Measurements from ENCODE around the gene CRYGC. TPM values are rescaled to one million over a fixed set of nuclear protein-coding genes. Genes with fewer than 3 reads are reported as not detected.

CRYGC gene
- total RNA-seq, 3 donors from 2014 or later = not detected

DNA sequence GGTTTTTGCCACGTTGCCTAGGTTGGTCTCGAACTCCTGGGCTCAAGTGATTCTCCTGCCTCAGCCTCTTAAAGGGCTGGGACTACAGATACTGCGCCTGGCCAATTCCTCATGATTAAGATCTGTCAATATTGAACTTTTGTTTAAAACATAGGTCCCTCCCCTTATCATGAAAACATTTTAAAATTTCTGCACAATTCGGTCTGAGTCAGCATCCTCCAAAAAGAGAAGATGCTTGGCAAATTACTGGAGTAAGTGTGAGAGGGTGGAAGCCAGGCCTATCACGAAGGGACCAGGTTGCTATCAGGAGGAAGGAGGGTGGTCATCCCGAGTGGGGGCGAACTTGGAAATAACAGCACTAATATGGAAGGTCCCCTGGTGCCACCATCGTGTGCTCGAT is 44.5 kb upstream of the CRYGC start:
- TF ChIP-seq, protein P1, sequence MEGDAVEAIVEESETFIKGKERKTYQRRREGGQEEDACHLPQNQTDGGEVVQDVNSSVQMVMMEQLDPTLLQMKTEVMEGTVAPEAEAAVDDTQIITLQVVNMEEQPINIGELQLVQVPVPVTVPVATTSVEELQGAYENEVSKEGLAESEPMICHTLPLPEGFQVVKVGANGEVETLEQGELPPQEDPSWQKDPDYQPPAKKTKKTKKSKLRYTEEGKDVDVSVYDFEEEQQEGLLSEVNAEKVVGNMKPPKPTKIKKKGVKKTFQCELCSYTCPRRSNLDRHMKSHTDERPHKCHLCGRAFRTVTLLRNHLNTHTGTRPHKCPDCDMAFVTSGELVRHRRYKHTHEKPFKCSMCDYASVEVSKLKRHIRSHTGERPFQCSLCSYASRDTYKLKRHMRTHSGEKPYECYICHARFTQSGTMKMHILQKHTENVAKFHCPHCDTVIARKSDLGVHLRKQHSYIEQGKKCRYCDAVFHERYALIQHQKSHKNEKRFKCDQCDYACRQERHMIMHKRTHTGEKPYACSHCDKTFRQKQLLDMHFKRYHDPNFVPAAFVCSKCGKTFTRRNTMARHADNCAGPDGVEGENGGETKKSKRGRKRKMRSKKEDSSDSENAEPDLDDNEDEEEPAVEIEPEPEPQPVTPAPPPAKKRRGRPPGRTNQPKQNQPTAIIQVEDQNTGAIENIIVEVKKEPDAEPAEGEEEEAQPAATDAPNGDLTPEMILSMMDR (IDR thresholded peaks at IDR 0.05) = no peak
- TF ChIP-seq POLR2AphosphoS5 (IDR thresholded peaks at IDR 0.05) = no peak
- TF ChIP-seq POLR2A (IDR thresholded peaks at IDR 0.05) = no peak
- Histone ChIP-seq H3K9me3 (no peaks in the 10 kb centered on the region), H3K27me3 (no peaks in the 10 kb centered on the region), H3K4me3 (no peak overlapping the region), H3K36me3 (no peaks in the 10 kb centered on the region), H3K27ac (no peak overlapping the region), H3K4me1 (no peaks in the 10 kb centered on the region)
- intact Hi-C loops (cut with DNase I; ENCODE audit: low total_unique reads) = no loop called here
- DNase-seq (ENCODE audit: low spot score in 2 of 2) = no peak

DNA sequence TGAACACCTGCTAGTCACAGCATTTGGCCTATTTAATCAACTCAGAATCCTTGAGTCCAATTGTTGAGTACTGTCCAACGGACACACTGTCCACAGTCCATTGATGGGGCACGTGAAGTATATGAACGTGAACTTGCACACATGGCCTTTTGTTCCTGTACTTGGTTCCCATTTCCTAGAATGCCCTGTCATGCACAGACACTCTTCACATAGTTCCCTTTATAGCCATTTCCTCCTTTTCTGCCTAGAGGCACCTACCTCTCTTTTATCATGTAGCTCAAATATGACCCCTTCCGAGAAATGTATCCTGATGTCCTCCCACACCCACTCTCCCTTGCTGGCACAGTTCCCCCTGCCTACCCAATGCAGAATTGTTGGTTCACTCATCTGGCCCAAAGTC is 42.5 kb upstream of the CRYGC start:
- intact Hi-C loops (cut with DNase I; ENCODE audit: low total_unique reads) = no loop called here
- no peak overlapping the region for H3K27ac ChIP-seq
- no peaks in the 10 kb centered on the region for H3K4me1 ChIP-seq
- H3K36me3 ChIP-seq = no peaks in the 10 kb centered on the region
- DNase-seq (ENCODE audit: low spot score in 2 of 2) = no peak
- no peak overlapping the region for H3K4me3 ChIP-seq
- H3K27me3 ChIP-seq = no peaks in the 10 kb centered on the region
- TF ChIP-seq, protein P1 (IDR thresholded peaks at IDR 0.05) = no peak
- H3K9me3 ChIP-seq = no peaks in the 10 kb centered on the region

DNA sequence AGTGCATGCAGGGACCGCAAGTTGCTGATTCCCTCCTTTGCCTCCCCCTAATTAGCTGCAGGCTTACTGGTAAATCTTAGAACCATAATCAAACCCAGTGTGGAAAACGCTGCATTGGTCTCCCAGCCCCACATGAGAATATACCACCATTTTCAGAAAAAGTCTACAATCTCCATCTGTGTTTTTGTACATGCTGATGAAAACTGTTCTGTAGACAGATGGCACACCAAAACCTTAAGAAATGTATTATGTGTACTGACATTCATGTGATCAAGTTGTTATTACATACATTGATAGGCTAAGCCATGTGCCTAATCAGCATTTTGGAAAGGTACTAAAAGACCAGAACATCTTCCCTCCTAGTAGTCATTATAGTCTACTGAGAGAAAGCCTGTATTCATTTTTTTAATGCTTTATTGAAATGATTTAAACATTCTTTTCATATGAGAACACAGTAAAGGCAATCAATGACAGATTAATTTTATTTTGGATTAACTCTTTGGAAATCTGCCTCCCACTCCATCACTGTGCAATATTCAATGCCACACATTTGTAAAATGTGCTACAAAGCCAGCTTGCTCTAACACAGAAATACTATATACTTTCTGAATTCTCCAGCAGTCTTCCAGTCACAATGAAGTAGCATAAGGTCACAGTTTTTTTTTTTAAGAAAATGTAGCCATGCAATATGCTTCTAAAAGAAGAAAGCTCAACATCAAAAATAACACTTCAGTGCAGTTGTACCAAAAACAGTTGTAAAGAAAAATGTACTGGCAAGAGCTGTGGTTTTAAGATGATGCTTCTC is 35.5 kb upstream of the CRYGC start:
- intact Hi-C loops (cut with DNase I; ENCODE audit: low total_unique reads) = no loop called here
- TF ChIP-seq POLR2A (IDR thresholded peaks at IDR 0.05) (no peak), POLR2AphosphoS5 (IDR thresholded peaks at IDR 0.05) (no peak)
- TF ChIP-seq, protein P1 (IDR thresholded peaks at IDR 0.05) = no peak
- no peak for DNase-seq (ENCODE audit: low spot score in 2 of 2)
- Histone ChIP-seq H3K36me3 (no peaks in the 10 kb centered on the region), H3K27me3 (no peaks in the 10 kb centered on the region), H3K27ac (no peak overlapping the region), H3K9me3 (no peaks in the 10 kb centered on the region), H3K4me3 (no peak overlapping the region), H3K4me1 (no peaks in the 10 kb centered on the region)

DNA sequence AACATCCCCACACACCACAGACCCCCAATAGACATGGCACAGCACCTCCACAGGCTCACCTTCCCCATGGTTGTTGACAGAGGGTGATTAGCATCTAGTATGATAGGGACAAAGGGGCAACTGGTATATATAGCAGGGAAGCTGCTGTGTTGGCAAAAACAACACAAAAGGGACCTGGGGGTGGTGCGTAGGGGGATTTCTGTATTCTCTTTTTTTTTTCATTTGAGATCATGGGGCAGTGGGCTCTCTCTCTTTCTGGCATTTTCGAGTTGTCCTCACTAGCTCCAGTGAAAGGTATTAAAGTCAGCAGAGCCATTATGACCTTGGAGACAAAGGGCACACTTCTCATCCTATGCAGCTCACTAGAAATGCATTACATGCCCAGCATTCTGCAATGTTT is 33.9 kb upstream of the CRYGC start, which contains the start of gene CRYGA:
CRYGA (minus strand) TSS at position 101 of the 400 bp plus-strand sequence; CDS start at position 68, 33 bp downstream.
- Histone ChIP-seq H3K9me3 (no peaks in the 10 kb centered on the region), H3K27ac (no peak within 1 kb of the TSS), H3K36me3 (no peaks in the 10 kb centered on the region), H3K4me1 (no peaks in the 10 kb centered on the region), H3K27me3 (no peaks in the 10 kb centered on the region), H3K4me3 (no peak within 1 kb of the TSS)
- intact Hi-C loops (cut with DNase I; ENCODE audit: low total_unique reads) = no loop called here
- DNase-seq (ENCODE audit: low spot score in 2 of 2) = no peak
- TF ChIP-seq POLR2A (IDR thresholded peaks at IDR 0.05) (no peak), POLR2AphosphoS5 (IDR thresholded peaks at IDR 0.05) (no peak)
- TF ChIP-seq, protein P1 (IDR thresholded peaks at IDR 0.05) = no peak

DNA sequence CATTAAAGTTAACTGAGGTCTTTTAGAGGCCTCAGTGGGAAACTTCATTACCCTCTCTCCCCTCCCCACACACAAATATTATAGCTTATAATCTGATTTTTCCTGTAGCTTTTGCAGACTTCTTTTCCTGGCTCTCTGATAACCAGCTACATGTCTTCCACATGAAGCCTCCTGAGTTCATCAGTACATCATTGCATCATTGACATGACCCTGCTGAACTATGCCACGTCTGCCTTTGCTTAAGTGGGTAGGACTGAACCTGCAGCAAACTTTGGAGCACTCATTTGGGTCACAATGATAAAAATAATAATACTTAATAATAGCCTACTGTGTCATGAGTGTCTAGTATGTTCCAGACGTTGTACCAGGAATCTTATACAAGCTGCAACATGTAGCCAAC is 26.8 kb upstream of the CRYGC start:
- H3K9me3 ChIP-seq = peaks cover 0 to 4% of the 10 kb centered on the region in 2 donors
- no peaks in the 10 kb centered on the region for H3K36me3 ChIP-seq
- no peak for DNase-seq (ENCODE audit: low spot score in 2 of 2)
- intact Hi-C loops (cut with DNase I; ENCODE audit: low total_unique reads) = no loop called here
- H3K27me3 ChIP-seq = no peaks in the 10 kb centered on the region
- H3K4me1 ChIP-seq = no peaks in the 10 kb centered on the region
- H3K27ac ChIP-seq = no peak overlapping the region
- H3K4me3 ChIP-seq = no peak overlapping the region
- TF ChIP-seq, protein P1 (IDR thresholded peaks at IDR 0.05) = no peak
- no peak for TF ChIP-seq POLR2A (IDR thresholded peaks at IDR 0.05)
- TF ChIP-seq POLR2AphosphoS5 (IDR thresholded peaks at IDR 0.05) = no peak

Data from breast epithelium (tissue), 4 donors.